Osteoblast (primary cell): ENCODE results near the gene NPAS3. TPM values are rescaled to one million over a fixed set of nuclear protein-coding genes. Genes with fewer than 3 reads are reported as not detected.

Experiments used
- DNase-seq: peaks from one replicate; pipeline ENCODE4 v3.0.0; 2011; ENCODE audit warnings: low spot score, mixed read lengths; ENCODE audit not compliant: insufficient read length; ENCODE audit errors: missing footprints
- H2AFZ ChIP-seq: 2 replicates; pipeline ENCODE4 v1.6.0; 2011; ENCODE audit warnings: mild to moderate bottlenecking, low read length
- H3K27ac ChIP-seq: 2 replicates; pipeline ENCODE4 v1.5.1; 2011; ENCODE audit warnings: mild to moderate bottlenecking, low read depth, low read length, moderate library complexity
- H3K27me3 ChIP-seq: 2 replicates; pipeline ENCODE4 v1.6.0; 2012; ENCODE audit warnings: mild to moderate bottlenecking, control low read depth, inconsistent platforms, low read length, moderate library complexity; ENCODE audit not compliant: insufficient read depth
- H3K36me3 ChIP-seq: 2 replicates; pipeline ENCODE4 v1.5.1; 2011; ENCODE audit warnings: mild to moderate bottlenecking, low read length, control low read depth, moderate library complexity; ENCODE audit not compliant: insufficient read depth
- H3K4me1 ChIP-seq: 2 replicates; pipeline ENCODE4 v1.5.1; 2011; ENCODE audit warnings: mild to moderate bottlenecking, low read length, control low read depth, moderate library complexity; ENCODE audit not compliant: insufficient read depth
- H3K4me2 ChIP-seq: 2 replicates; pipeline ENCODE4 v1.6.0; 2011; ENCODE audit warnings: mild to moderate bottlenecking, low read length; ENCODE audit not compliant: insufficient read depth
- H3K4me3 ChIP-seq: fragments of 200-600 bp; sonication (generic); 3 replicates; pipeline ENCODE4 v1.5.1; 2012; ENCODE audit warnings: mild to moderate bottlenecking, low read length, inconsistent platforms; ENCODE audit not compliant: insufficient read depth
- H3K79me2 ChIP-seq: 2 replicates; pipeline ENCODE4 v1.6.0; 2012; ENCODE audit warnings: mild to moderate bottlenecking, low read length, control low read depth, inconsistent platforms; ENCODE audit not compliant: insufficient read depth
- H3K9me3 ChIP-seq: 2 replicates; pipeline ENCODE4 v1.5.1; 2011; ENCODE audit warnings: low read depth, low read length, control low read depth
- H4K20me1 ChIP-seq: 2 replicates; pipeline ENCODE4 v1.6.0; 2012; ENCODE audit warnings: mild to moderate bottlenecking, low read length, control low read depth; ENCODE audit not compliant: insufficient read depth
- total RNA-seq: library from RNA; depleted of rRNA; stranded (reverse); fragments of >200 nt; gene quantifications from 2 replicates; pipeline ENCODE4 v1.2.3, GENCODE V29; 2012
- TF ChIP-seq, protein P1 (sequence below): IDR thresholded peaks from 2 replicates; pipeline ENCODE4 v1.5.1; 2011; ENCODE audit warnings: mild to moderate bottlenecking, low read depth, low read length, moderate library complexity; ENCODE audit errors: extremely low read depth

The NPAS3 gene
- total RNA-seq, 1 donor, result 0.72 TPM

DNA sequence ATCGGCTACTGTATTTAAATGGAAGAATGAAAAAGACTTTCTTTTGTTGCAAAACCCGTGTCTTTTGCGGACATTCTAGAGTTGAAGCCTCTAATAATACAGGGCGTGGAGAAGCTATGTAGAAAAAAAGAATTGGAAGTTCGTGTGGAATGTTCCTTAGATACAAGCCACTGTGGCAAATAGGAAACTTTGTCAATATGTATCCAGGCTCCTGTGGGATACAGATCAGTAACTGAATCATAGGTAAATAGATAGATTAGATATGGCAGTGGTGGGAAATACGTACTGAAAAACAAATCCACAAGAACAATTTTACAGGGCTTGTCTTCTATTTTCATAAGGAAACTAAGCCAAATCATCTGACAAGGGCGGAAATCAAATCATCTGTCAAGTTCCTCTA is 766.8 kb downstream of the NPAS3 start:
- H3K4me2 ChIP-seq, result no peak overlapping the region
- peaks cover 4% of the 10 kb centered on the region for H3K4me1 ChIP-seq
- no peak overlapping the region for H2AFZ ChIP-seq
- no peaks in the 10 kb centered on the region for H3K36me3 ChIP-seq
- TF ChIP-seq, protein P1, sequence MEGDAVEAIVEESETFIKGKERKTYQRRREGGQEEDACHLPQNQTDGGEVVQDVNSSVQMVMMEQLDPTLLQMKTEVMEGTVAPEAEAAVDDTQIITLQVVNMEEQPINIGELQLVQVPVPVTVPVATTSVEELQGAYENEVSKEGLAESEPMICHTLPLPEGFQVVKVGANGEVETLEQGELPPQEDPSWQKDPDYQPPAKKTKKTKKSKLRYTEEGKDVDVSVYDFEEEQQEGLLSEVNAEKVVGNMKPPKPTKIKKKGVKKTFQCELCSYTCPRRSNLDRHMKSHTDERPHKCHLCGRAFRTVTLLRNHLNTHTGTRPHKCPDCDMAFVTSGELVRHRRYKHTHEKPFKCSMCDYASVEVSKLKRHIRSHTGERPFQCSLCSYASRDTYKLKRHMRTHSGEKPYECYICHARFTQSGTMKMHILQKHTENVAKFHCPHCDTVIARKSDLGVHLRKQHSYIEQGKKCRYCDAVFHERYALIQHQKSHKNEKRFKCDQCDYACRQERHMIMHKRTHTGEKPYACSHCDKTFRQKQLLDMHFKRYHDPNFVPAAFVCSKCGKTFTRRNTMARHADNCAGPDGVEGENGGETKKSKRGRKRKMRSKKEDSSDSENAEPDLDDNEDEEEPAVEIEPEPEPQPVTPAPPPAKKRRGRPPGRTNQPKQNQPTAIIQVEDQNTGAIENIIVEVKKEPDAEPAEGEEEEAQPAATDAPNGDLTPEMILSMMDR, result no peak
- H3K4me3 ChIP-seq, result no peak overlapping the region
- H4K20me1 ChIP-seq, result no peaks in the 10 kb centered on the region
- H3K79me2 ChIP-seq, result no peaks in the 10 kb centered on the region
- H3K27ac ChIP-seq, result no peak overlapping the region
- H3K27me3 ChIP-seq, result no peaks in the 10 kb centered on the region
- no peak for DNase-seq
- H3K9me3 ChIP-seq, result no peaks in the 10 kb centered on the region

DNA sequence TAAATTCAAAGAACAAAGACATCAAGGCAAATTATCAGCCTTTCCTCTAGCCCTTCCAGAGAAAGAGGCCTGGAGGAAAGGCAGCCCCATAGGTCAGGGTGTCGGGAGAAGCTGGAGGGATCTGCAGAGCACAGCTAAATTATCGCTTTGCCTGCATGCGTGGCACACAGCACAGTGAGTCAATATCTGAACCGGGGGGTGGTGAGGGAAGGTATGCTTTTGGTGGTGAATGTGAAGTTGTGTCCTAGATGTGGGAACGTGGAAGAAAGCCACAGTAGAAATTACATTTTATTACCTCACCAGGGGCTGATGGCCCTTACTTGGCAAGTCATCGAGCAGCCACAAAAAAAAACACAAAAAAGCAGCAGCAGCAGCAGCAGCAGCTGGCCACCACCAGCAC is 769.0 kb downstream of the NPAS3 start:
- Histone ChIP-seq H3K4me2 (no peak overlapping the region), H2AFZ (peak overlapping the region; percentile 62), H3K27me3 (no peaks in the 10 kb centered on the region), H4K20me1 (no peaks in the 10 kb centered on the region), H3K27ac (no peak overlapping the region), H3K9me3 (no peaks in the 10 kb centered on the region), H3K36me3 (no peaks in the 10 kb centered on the region), H3K4me1 (peaks cover 4% of the 10 kb centered on the region), H3K79me2 (no peaks in the 10 kb centered on the region), H3K4me3 (no peak overlapping the region)
- no peak for DNase-seq
- TF ChIP-seq, protein P1, result no peak

DNA sequence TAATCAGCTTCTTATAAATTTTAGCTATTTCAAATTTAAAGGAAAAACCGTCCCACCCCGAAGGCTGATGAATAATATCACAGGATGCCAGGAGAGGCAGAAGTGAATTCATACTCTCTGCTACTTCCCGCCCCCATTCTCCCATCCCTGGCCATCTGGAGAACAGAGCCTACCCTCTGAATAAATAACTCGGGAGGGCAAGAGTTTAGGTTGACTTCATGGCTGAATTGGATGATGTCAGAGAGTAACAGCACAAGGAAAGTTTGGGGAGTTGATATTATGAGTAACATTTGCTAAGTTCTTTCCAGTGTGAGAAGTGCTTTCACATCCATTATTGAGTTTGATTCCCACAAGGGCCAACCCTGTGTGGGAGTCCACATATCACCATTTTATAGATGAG is 770.6 kb downstream of the NPAS3 start:
- no peaks in the 10 kb centered on the region for H3K36me3 ChIP-seq

DNA sequence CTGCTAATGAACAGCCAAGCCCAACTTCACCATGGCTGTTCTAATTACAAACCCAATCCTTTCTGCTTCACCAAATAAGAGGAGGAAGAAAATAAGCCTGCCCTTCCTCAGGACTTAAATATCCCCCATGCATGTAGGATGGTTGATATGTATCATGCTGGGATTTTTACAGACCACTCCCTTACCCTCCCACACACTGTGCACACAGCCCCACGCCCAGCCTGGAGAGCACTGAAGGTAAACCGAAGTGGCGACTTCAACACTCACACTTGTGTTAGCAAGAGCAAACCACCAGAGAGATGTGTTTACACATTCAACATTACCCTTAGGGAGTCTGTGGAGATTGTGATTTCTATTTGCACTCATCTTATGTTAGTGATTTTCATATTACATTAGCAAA is 771.0 kb downstream of the NPAS3 start:
- no peaks in the 10 kb centered on the region for H3K79me2 ChIP-seq
- DNase-seq, result no peak
- no peak overlapping the region for H3K27ac ChIP-seq

More for the DNA sequence above, 770.6 kb downstream of the NPAS3 start:
- Histone ChIP-seq H4K20me1 (no peaks in the 10 kb centered on the region), H3K9me3 (no peaks in the 10 kb centered on the region), H3K79me2 (no peaks in the 10 kb centered on the region), H2AFZ (no peak overlapping the region), H3K27ac (no peak overlapping the region), H3K27me3 (peaks cover 4% of the 10 kb centered on the region), H3K4me3 (no peak overlapping the region), H3K4me1 (peaks cover 4% of the 10 kb centered on the region), H3K4me2 (no peak overlapping the region)
- DNase-seq, result peak; percentile 18
- TF ChIP-seq, protein P1, result no peak

More for the DNA sequence above, 771.0 kb downstream of the NPAS3 start:
- Histone ChIP-seq H2AFZ (no peak overlapping the region), H3K4me3 (no peak overlapping the region), H3K27me3 (peaks cover 4% of the 10 kb centered on the region), H3K4me2 (no peak overlapping the region), H4K20me1 (no peaks in the 10 kb centered on the region), H3K36me3 (no peaks in the 10 kb centered on the region), H3K9me3 (no peaks in the 10 kb centered on the region), H3K4me1 (peaks cover 6% of the 10 kb centered on the region)
- TF ChIP-seq, protein P1, result no peak
